HEK293T (cell line): ENCODE measurements around the gene HPDL.

Experiments used
- CTCF ChIA-PET: fragments of 350-600 bp; formaldehyde crosslinking; extraction: SDS; loops from one replicate; lab custom pipeline; 2021; ENCODE audit warnings: antibody characterized with exemption, inconsistent platforms; lab: Yijun Ruan, JAX
- POLR2A ChIA-PET: fragments of 350-600 bp; formaldehyde crosslinking; extraction: SDS; loops from one replicate; lab custom pipeline; 2020; ENCODE audit warnings: antibody characterized with exemption, inconsistent platforms; lab: Yijun Ruan, JAX
- DNase-seq: peaks from one replicate; pipeline ENCODE4 v3.0.0; 2012; ENCODE audit warnings: mixed read lengths; ENCODE audit errors: extremely low spot score
- ARNT ChIP-seq: fragments of 450-650 bp; IDR thresholded peaks from 2 replicates; pipeline ENCODE4 v1.6.1; 2017; ENCODE audit warnings: mild to moderate bottlenecking
- BHLHE40 ChIP-seq: fragments of 450-650 bp; IDR thresholded peaks from 2 replicates; pipeline ENCODE4 v1.6.1; 2016; ENCODE audit warnings: mild to moderate bottlenecking, moderate library complexity, borderline replicate concordance
- CTBP1 ChIP-seq: fragments of 450-650 bp; IDR thresholded peaks from 2 replicates; pipeline ENCODE4 v1.6.1; 2016; ENCODE audit warnings: borderline replicate concordance
- ELF4 ChIP-seq: fragments of 450-650 bp; IDR thresholded peaks from 2 replicates; pipeline ENCODE4 v1.6.1; 2017; ENCODE audit warnings: antibody characterized with exemption
- FOXA1 ChIP-seq: fragments of 450-650 bp; IDR thresholded peaks from 2 replicates; pipeline ENCODE4 v1.6.1; 2016; ENCODE audit warnings: mild to moderate bottlenecking
- FOXK2 ChIP-seq: fragments of 450-650 bp; IDR thresholded peaks from 2 replicates; pipeline ENCODE4 v1.6.1; 2016; ENCODE audit warnings: mild to moderate bottlenecking
- FOXM1 ChIP-seq: fragments of 450-650 bp; IDR thresholded peaks from 2 replicates; pipeline ENCODE4 v1.6.1; 2017; ENCODE audit warnings: mild to moderate bottlenecking, borderline replicate concordance
- HDGF ChIP-seq: fragments of 450-650 bp; IDR thresholded peaks from 2 replicates; pipeline ENCODE4 v1.6.1; 2017; ENCODE audit warnings: antibody characterized with exemption, borderline replicate concordance
- L3MBTL2 ChIP-seq: fragments of 450-650 bp; conservative IDR thresholded peaks from 2 replicates; pipeline ENCODE4 v1.6.1; 2016; ENCODE audit warnings: mild to moderate bottlenecking
- LEF1 ChIP-seq: fragments of 450-650 bp; IDR thresholded peaks from 2 replicates; pipeline ENCODE4 v1.6.1; 2017; ENCODE audit warnings: mild to moderate bottlenecking, borderline replicate concordance
- NFRKB ChIP-seq: fragments of 450-650 bp; IDR thresholded peaks from 2 replicates; pipeline ENCODE4 v1.6.1; 2016; ENCODE audit warnings: mild to moderate bottlenecking, moderate library complexity
- PKNOX1 ChIP-seq: fragments of 450-650 bp; IDR thresholded peaks from 2 replicates; pipeline ENCODE4 v1.6.1; 2016
- SP1 ChIP-seq: fragments of 450-650 bp; IDR thresholded peaks from 2 replicates; pipeline ENCODE4 v1.6.1; 2017
- SUZ12 ChIP-seq: fragments of 450-650 bp; IDR thresholded peaks from 2 replicates; pipeline ENCODE4 v1.6.1; 2016; ENCODE audit warnings: mild to moderate bottlenecking
- TARDBP ChIP-seq: fragments of 450-650 bp; IDR thresholded peaks from 2 replicates; pipeline ENCODE4 v1.6.1; 2016
- ZNF384 ChIP-seq: fragments of 450-650 bp; IDR thresholded peaks from 2 replicates; pipeline ENCODE4 v1.6.1; 2016

The HPDL gene

GRCh38 chr1:45370575-45370974 is 43.9 kb downstream of the HPDL start:
- no peak for TF ChIP-seq NFRKB
- TF ChIP-seq ARNT = no peak
- TF ChIP-seq FOXM1 = no peak
- TF ChIP-seq TARDBP = no peak
- no peak for TF ChIP-seq HDGF
- no peak for TF ChIP-seq FOXA1
- ChIA-PET POLR2A (no interaction called here), CTCF (interaction anchor here (1.0 kb wide), 1 partner anchor 10 kb away, joined by 4 read pairs; no protein-coding TSS in a partner anchor)
- no peak for DNase-seq

- ChIA-PET POLR2A (interaction anchor here (0.7 kb wide), 1 partner anchor 34 kb away, joined by 5 read pairs; the partner anchor contains the start of genes MUTYH and TOE1), CTCF (no interaction called here)
- no peak for TF ChIP-seq ZNF384
- no peak for TF ChIP-seq ELF4
- TF ChIP-seq FOXA1 = no peak
- no peak for TF ChIP-seq SUZ12
- TF ChIP-seq L3MBTL2 = no peak
- TF ChIP-seq HDGF = no peak
- no peak for TF ChIP-seq PKNOX1
- TF ChIP-seq BHLHE40 = no peak
- TF ChIP-seq ARNT = no peak
- TF ChIP-seq FOXK2 = no peak
- no peak for TF ChIP-seq CTBP1
- TF ChIP-seq SP1 = no peak
- no peak for DNase-seq
Measured at GRCh38 chr1:45373573-45373972, 46.9 kb downstream of the HPDL start.

GRCh38 chr1:45375104-45376090 is 48.7 kb downstream of the HPDL start:
- no peak for TF ChIP-seq ELF4
- ChIA-PET POLR2A (no interaction called here), CTCF (interaction anchor here (0.6 to 1.0 kb wide), 3 partner anchors 10 to 117 kb away, joined by 3 to 7 read pairs (median 3); no protein-coding TSS in a partner anchor)
- no peak for DNase-seq

GRCh38 chr1:45378184-45378583 is 51.5 kb downstream of the HPDL start:
- POLR2A ChIA-PET = interaction anchor here (1.2 kb wide), 1 partner anchor 144 kb away, joined by 4 read pairs; the partner anchor contains the start of gene PRDX1
- CTCF ChIA-PET = no interaction called here
- TF ChIP-seq CTBP1 (no peak), FOXA1 (no peak), SUZ12 (no peak), LEF1 (no peak), PKNOX1 (no peak), BHLHE40 (no peak), SP1 (no peak), FOXK2 (no peak), TARDBP (no peak), ARNT (no peak), HDGF (no peak), FOXM1 (no peak), NFRKB (no peak), ELF4 (no peak), L3MBTL2 (no peak), ZNF384 (no peak)
- no peak for DNase-seq
